Type B pancreatic cell (in vitro differentiated cells): ENCODE data around the gene RABL6. TPM values are rescaled to one million over a fixed set of nuclear protein-coding genes. Genes with fewer than 3 reads are reported as not detected.
"Not testable (repeated sequence)": the region's sequence is repeated elsewhere in the genome, so short reads cannot be mapped to it uniquely, and the experiment has no call there.

Experiments used
- DNase-seq: peaks from one replicate; pipeline ENCODE4 v3.0.0; 2021; ENCODE audit warnings: mixed read lengths; ENCODE audit not compliant: unreplicated experiment; ENCODE audit errors: extremely low spot score
- H3K27ac Mint-ChIP-seq: 2 replicates; pipeline ENCODE4 v1.8.0; 2021; ENCODE audit warnings: mild to moderate bottlenecking, mixed read lengths
- H3K27me3 Mint-ChIP-seq: 2 replicates; pipeline ENCODE4 v1.8.0; 2021; ENCODE audit warnings: mixed read lengths
- H3K36me3 Mint-ChIP-seq: 2 replicates; pipeline ENCODE4 v1.8.0; 2021; ENCODE audit warnings: mixed read lengths
- H3K4me1 Mint-ChIP-seq: one replicate; pipeline ENCODE4 v1.8.0; 2021; ENCODE audit warnings: mixed read lengths; ENCODE audit not compliant: unreplicated experiment
- H3K4me3 Mint-ChIP-seq: 2 replicates; pipeline ENCODE4 v1.8.0; 2021; ENCODE audit warnings: mild to moderate bottlenecking, mixed read lengths
- H3K9me3 Mint-ChIP-seq: 2 replicates; pipeline ENCODE4 v1.8.0; 2021; ENCODE audit warnings: mixed read lengths
- CTCF ChIP-seq: fragments of 200-600 bp; sonication (generic); conservative IDR thresholded peaks from 2 replicates; pipeline ENCODE4 v1.5.0; 2021; ENCODE audit warnings: antibody characterized with exemption, mild to moderate bottlenecking
- total RNA-seq: library from RNA; stranded (reverse); gene quantifications from 2 replicates; pipeline ENCODE4 v1.2.1, GENCODE V29; 2021; ENCODE audit warnings: low replicate concordance

The RABL6 gene
- total RNA-seq, 1 donor from 2014 or later = 112 TPM

GRCh38 chr9:136760834-136761544, 46.8 kb upstream of the RABL6 start:
- H3K4me1 Mint-ChIP-seq, H3K36me3 Mint-ChIP-seq, DNase-seq, H3K27me3 Mint-ChIP-seq, H3K9me3 Mint-ChIP-seq: not testable (repeated sequence)
- peak; percentile 72 for TF ChIP-seq CTCF
- H3K4me3 Mint-ChIP-seq = peak overlapping the region; percentile 65
- H3K27ac Mint-ChIP-seq = peak overlapping the region; percentile 72

- DNase-seq = no peak
- TF ChIP-seq CTCF = no peak
- Mint-ChIP-seq H3K27me3 (peaks cover 3% of the 10 kb centered on the region), H3K4me3 (no peak overlapping the region), H3K4me1 (peaks cover 8% of the 10 kb centered on the region), H3K36me3 (no peaks in the 10 kb centered on the region), H3K27ac (no peak overlapping the region), H3K9me3 (no peaks in the 10 kb centered on the region)
Measured at GRCh38 chr9:136761545-136761981, 46.2 kb upstream of the RABL6 start.

- no peak for DNase-seq
- no peak for TF ChIP-seq CTCF
Measured at GRCh38 chr9:136762221-136762691, 45.5 kb upstream of the RABL6 start.

GRCh38 chr9:136762915-136763648, 44.7 kb upstream of the RABL6 start:
- Mint-ChIP-seq H3K4me3 (no peak overlapping the region), H3K27me3 (peaks cover 13% of the 10 kb centered on the region), H3K4me1 (peaks cover 8% of the 10 kb centered on the region), H3K36me3 (no peaks in the 10 kb centered on the region), H3K27ac (no peak overlapping the region), H3K9me3 (no peaks in the 10 kb centered on the region)
- DNase-seq = no peak
- TF ChIP-seq CTCF = no peak

More at GRCh38 chr9:136762221-136762691, 45.5 kb upstream of the RABL6 start:
- peaks cover 8% of the 10 kb centered on the region for H3K27me3 Mint-ChIP-seq
- peaks cover 8% of the 10 kb centered on the region for H3K4me1 Mint-ChIP-seq
- H3K27ac Mint-ChIP-seq = no peak overlapping the region
- H3K9me3 Mint-ChIP-seq = no peaks in the 10 kb centered on the region
- H3K4me3 Mint-ChIP-seq = no peak overlapping the region
- no peaks in the 10 kb centered on the region for H3K36me3 Mint-ChIP-seq

GRCh38 chr9:136763649-136764035, 44.1 kb upstream of the RABL6 start:
- no peak for DNase-seq
- TF ChIP-seq CTCF = no peak
- Mint-ChIP-seq H3K4me1 (peaks cover 8% of the 10 kb centered on the region), H3K36me3 (no peaks in the 10 kb centered on the region), H3K27me3 (peaks cover 13% of the 10 kb centered on the region), H3K27ac (no peak overlapping the region), H3K4me3 (no peak overlapping the region), H3K9me3 (no peaks in the 10 kb centered on the region)
